A673 (cell line): ENCODE data around the gene TLR9. TPM values are rescaled to one million over a fixed set of nuclear protein-coding genes. Genes with fewer than 3 reads are reported as not detected.

Experiments used
- BruUV-seq: library from RNA; stranded (reverse); fragments of 400-500 nt; replicated peaks from 2 replicates; lab custom pipeline; 2021; lab: Mats Ljungman, UMichigan
- CTCF ChIA-PET: fragments of 300-600 bp; sonication (Branson Sonifier 250); formaldehyde crosslinking; loops from one replicate; lab custom pipeline; 2022; ENCODE audit warnings: antibody characterized with exemption; lab: Charles Lee
- POLR2A ChIA-PET: fragments of 300-600 bp; sonication (Branson Sonifier 250); formaldehyde crosslinking; loops from one replicate; lab custom pipeline; 2022; ENCODE audit warnings: antibody characterized with exemption; ENCODE audit not compliant: low non-redundant PET; lab: Charles Lee
- DNase-seq: peaks from one replicate; pipeline ENCODE4 v3.0.0-alpha.2; 2015; ENCODE audit warnings: low spot score
- H3K27ac ChIP-seq: fragments of 200-600 bp; sonication (generic); 2 replicates; pipeline ENCODE4 v1.5.1; 2016; ENCODE audit warnings: mixed run types, low read depth, mild to moderate bottlenecking, mixed read lengths, antibody characterized with exemption, low read length; ENCODE audit not compliant: poor library complexity, severe bottlenecking
- H3K27me3 ChIP-seq: fragments of 200-600 bp; sonication (generic); replicated peaks from 2 replicates; pipeline ENCODE4 v1.6.1; 2017; ENCODE audit warnings: mixed run types, low read depth, mild to moderate bottlenecking, mixed read lengths, antibody characterized with exemption, low read length; ENCODE audit not compliant: insufficient read depth, poor library complexity
- H3K36me3 ChIP-seq: fragments of 200-600 bp; sonication (generic); 2 replicates; pipeline ENCODE4 v1.6.1; 2016; ENCODE audit warnings: mixed run types, mild to moderate bottlenecking, mixed read lengths, antibody characterized with exemption, low read length; ENCODE audit not compliant: insufficient read depth, poor library complexity, severe bottlenecking
- H3K4me1 ChIP-seq: fragments of 200-600 bp; sonication (generic); 2 replicates; pipeline ENCODE4 v1.6.1; 2017; ENCODE audit warnings: mixed run types, mild to moderate bottlenecking, mixed read lengths, antibody characterized with exemption, low read length; ENCODE audit not compliant: insufficient read depth, poor library complexity, severe bottlenecking
- H3K4me3 ChIP-seq: fragments of 200-600 bp; sonication (generic); 2 replicates; pipeline ENCODE4 v1.5.1; 2016; ENCODE audit warnings: low read depth, mixed run types, mild to moderate bottlenecking, mixed read lengths, low read length; ENCODE audit not compliant: poor library complexity, severe bottlenecking
- H3K9me3 ChIP-seq: fragments of 200-600 bp; sonication (generic); 2 replicates; pipeline ENCODE4 v1.6.1; 2016; ENCODE audit warnings: mixed run types, low read depth, mild to moderate bottlenecking, mixed read lengths, antibody characterized with exemption, low read length; ENCODE audit not compliant: poor library complexity, severe bottlenecking
- EZH2 ChIP-seq: fragments of 200-600 bp; sonication (generic); IDR thresholded peaks from 2 replicates; pipeline ENCODE4 v1.6.1; 2017; ENCODE audit warnings: borderline replicate concordance, low read depth, mild to moderate bottlenecking, mixed read lengths, antibody characterized with exemption, low read length; ENCODE audit not compliant: poor library complexity, severe bottlenecking
- intact Hi-C: fragments of 100-400 bp; cut with micrococcal nuclease; formaldehyde crosslinking; loops from one replicate; pipeline ENCODE4 v1.10.0; 2022; ENCODE audit not compliant: unreplicated experiment
- total RNA-seq: library from RNA; stranded (reverse); gene quantifications from 2 replicates; pipeline ENCODE4 v1.2.3, GENCODE V29; 2021
- TF ChIP-seq, protein P1 (sequence below): fragments of 300-800, 200-600 bp; sonication (generic); conservative IDR thresholded peaks from 2 replicates; pipeline ENCODE4 v1.5.1; 2017; ENCODE audit warnings: low read depth, mild to moderate bottlenecking, antibody characterized with exemption, low read length, moderate library complexity, mixed read lengths

TLR9 gene
- total RNA-seq, 1 experiment from 2014 or later, result not detected

DNA sequence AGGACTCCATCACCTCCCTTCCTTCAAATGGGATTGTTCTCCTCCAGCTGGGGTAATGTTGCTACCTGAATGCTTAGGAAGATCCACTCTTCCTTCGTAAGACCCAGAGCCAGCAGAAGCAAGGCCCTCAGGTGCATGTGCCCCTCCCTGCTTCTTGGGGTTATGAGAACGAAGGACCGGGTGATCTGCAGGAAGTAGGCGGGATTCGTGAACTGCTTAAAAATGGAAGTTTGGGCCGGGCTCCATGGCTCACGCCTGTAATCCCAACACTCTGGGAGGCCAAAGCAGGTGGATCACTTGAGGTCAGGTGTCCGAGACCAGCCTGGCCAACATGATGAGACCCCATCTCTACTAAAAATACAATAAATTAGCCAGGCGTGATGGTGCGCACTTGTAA lies 8.0 kb downstream of the TLR9 start:
- TF ChIP-seq, protein P1, sequence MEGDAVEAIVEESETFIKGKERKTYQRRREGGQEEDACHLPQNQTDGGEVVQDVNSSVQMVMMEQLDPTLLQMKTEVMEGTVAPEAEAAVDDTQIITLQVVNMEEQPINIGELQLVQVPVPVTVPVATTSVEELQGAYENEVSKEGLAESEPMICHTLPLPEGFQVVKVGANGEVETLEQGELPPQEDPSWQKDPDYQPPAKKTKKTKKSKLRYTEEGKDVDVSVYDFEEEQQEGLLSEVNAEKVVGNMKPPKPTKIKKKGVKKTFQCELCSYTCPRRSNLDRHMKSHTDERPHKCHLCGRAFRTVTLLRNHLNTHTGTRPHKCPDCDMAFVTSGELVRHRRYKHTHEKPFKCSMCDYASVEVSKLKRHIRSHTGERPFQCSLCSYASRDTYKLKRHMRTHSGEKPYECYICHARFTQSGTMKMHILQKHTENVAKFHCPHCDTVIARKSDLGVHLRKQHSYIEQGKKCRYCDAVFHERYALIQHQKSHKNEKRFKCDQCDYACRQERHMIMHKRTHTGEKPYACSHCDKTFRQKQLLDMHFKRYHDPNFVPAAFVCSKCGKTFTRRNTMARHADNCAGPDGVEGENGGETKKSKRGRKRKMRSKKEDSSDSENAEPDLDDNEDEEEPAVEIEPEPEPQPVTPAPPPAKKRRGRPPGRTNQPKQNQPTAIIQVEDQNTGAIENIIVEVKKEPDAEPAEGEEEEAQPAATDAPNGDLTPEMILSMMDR, result no peak
- TF ChIP-seq EZH2, result no peak
- H3K9me3 ChIP-seq, result no peaks in the 10 kb centered on the region
- intact Hi-C loops, result no loop called here
- H3K4me1 ChIP-seq, result no peaks in the 10 kb centered on the region
- ChIA-PET POLR2A (no interaction called here), CTCF (no interaction called here)
- DNase-seq, result no peak
- no peak overlapping the region for H3K27ac ChIP-seq
- H3K27me3 ChIP-seq, result no peaks in the 10 kb centered on the region
- BruUV-seq, result no TSS peak
- peaks cover 11% of the 10 kb centered on the region for H3K36me3 ChIP-seq
- H3K4me3 ChIP-seq, result no peak overlapping the region

DNA sequence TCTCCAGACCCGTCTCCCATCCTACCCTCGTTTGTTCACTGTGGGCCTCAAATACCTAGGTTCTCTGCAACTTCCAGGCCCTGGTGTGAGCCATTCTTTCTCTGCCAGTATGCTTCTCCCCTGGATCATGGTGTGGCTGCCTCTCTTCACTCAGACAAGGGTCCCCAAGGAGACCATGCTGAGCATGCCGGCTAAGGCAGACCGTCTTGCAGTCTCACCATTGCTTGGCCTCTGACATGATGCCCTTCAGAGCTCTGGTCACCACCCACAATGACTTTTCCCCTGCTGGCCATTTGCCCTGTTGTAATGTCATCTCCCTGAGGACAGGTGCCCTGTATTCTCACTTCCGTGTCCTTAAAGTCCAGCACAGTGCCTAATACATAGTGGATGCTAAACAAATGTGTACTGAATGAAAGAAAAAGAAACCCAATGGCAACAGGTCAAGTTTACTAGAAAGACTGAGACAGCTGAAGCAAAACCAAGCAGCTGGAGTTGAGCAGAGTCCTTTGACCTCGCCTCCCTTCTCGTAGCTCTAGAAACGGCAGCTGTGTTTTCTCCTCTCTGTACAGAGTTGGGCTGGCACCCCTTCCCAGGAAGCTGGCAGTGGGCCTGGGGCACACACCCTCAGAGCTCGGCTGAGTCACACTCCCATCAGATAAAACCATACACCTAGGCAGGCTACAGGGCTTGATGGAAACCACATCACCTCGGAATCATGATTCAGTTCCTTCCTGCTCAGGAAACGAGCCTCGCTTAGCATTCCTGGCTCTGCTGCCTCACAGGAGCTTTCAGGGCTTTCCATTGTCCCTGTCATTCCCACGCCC lies 8.6 kb downstream of the TLR9 start:
- Histone ChIP-seq H3K27me3 (no peaks in the 10 kb centered on the region), H3K27ac (no peak overlapping the region), H3K4me1 (no peaks in the 10 kb centered on the region), H3K4me3 (no peak overlapping the region), H3K9me3 (no peaks in the 10 kb centered on the region), H3K36me3 (peaks cover 14% of the 10 kb centered on the region)
- TF ChIP-seq, protein P1, result no peak
- no peak for TF ChIP-seq EZH2
- DNase-seq, result no peak
- POLR2A ChIA-PET, result no interaction called here
- no TSS peak for BruUV-seq
- CTCF ChIA-PET, result no interaction called here
- intact Hi-C loops, result no loop called here

GRCh38 chr3:52215351-52215750 lies 10.1 kb downstream of the TLR9 start:
- no peaks in the 10 kb centered on the region for H3K9me3 ChIP-seq
- no peaks in the 10 kb centered on the region for H3K4me1 ChIP-seq
- no peaks in the 10 kb centered on the region for H3K27me3 ChIP-seq
- no TSS peak for BruUV-seq
- intact Hi-C loops, result no loop called here
- peaks cover 22% of the 10 kb centered on the region for H3K36me3 ChIP-seq
- ChIA-PET CTCF (no interaction called here), POLR2A (no interaction called here)
- no peak for DNase-seq
- no peak overlapping the region for H3K27ac ChIP-seq
- TF ChIP-seq EZH2, result no peak
- TF ChIP-seq, protein P1, result no peak
- no peak overlapping the region for H3K4me3 ChIP-seq
